Measurements from ENCODE around the gene CEACAM3. TPM values are rescaled to one million over a fixed set of nuclear protein-coding genes. Genes with fewer than 3 reads are reported as not detected.

Gene CEACAM3
- polyA plus RNA-seq, 2 of the 4 experiments (the other 2 are of a cell fraction): not detected

- FAIRE-seq (no peak), ATAC-seq (no peak), DNase-seq (ENCODE audit: low read depth in 1 of 2, low spot score in 1 of 2) (no peak)
- ChIA-PET POLR2A (interaction anchor here (1.6 to 3.5 kb wide), 2 partner anchors 11 to 14 kb away, joined by 3 to 17 read pairs; partner anchors contain the start of gene RPS19), CTCF (interaction anchor here (0.6 to 16.4 kb wide), 9 partner anchors 10 to 401 kb away, joined by 3 to 243 read pairs (median 8); partner anchors contain the start of gene RPS19)
- Histone ChIP-seq H3K4me2 (no peak overlapping the region), H3K4me1 (no peaks in the 10 kb centered on the region), H3K4me3 (no peak overlapping the region), H3K27ac (no peak overlapping the region), H3K9me3 (no peaks in the 10 kb centered on the region)
- no peak for TF ChIP-seq POLR2AphosphoS2 (conservative IDR thresholded peaks at IDR 0.05; ENCODE audit: low read length)
- no peak for TF ChIP-seq PBX3 (IDR thresholded peaks at IDR 0.05)
- TF ChIP-seq FOXS1 (CRISPR knock-in tag; IDR thresholded peaks at IDR 0.05): no peak
- TF ChIP-seq NPAS2 (CRISPR knock-in tag; IDR thresholded peaks at IDR 0.05; ENCODE audit: borderline replicate concordance): no peak
- no peak for TF ChIP-seq RCOR1 (IDR thresholded peaks at IDR 0.05; ENCODE audit: low read depth, low read length)
- TF ChIP-seq BCL3 (IDR thresholded peaks at IDR 0.05): no peak
- no peak for TF ChIP-seq HDAC2 (IDR thresholded peaks at IDR 0.05)
- TF ChIP-seq, protein P1, sequence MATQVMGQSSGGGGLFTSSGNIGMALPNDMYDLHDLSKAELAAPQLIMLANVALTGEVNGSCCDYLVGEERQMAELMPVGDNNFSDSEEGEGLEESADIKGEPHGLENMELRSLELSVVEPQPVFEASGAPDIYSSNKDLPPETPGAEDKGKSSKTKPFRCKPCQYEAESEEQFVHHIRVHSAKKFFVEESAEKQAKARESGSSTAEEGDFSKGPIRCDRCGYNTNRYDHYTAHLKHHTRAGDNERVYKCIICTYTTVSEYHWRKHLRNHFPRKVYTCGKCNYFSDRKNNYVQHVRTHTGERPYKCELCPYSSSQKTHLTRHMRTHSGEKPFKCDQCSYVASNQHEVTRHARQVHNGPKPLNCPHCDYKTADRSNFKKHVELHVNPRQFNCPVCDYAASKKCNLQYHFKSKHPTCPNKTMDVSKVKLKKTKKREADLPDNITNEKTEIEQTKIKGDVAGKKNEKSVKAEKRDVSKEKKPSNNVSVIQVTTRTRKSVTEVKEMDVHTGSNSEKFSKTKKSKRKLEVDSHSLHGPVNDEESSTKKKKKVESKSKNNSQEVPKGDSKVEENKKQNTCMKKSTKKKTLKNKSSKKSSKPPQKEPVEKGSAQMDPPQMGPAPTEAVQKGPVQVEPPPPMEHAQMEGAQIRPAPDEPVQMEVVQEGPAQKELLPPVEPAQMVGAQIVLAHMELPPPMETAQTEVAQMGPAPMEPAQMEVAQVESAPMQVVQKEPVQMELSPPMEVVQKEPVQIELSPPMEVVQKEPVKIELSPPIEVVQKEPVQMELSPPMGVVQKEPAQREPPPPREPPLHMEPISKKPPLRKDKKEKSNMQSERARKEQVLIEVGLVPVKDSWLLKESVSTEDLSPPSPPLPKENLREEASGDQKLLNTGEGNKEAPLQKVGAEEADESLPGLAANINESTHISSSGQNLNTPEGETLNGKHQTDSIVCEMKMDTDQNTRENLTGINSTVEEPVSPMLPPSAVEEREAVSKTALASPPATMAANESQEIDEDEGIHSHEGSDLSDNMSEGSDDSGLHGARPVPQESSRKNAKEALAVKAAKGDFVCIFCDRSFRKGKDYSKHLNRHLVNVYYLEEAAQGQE (IDR thresholded peaks at IDR 0.05): no peak
- TF ChIP-seq FOSB (CRISPR knock-in tag; IDR thresholded peaks at IDR 0.05): no peak
- 54% methylated on average over 2 of the region's 2 CpGs for WGBS (ENCODE audit: missing lambda C conversion rate)
Observed at GRCh38 chr19:41849067-41849466, 52.7 kb downstream of the CEACAM3 start.

- ChIA-PET POLR2A (interaction anchor here (0.6 to 3.5 kb wide), 3 partner anchors 9 to 15 kb away, joined by 3 to 17 read pairs (median 10); partner anchors contain the start of gene RPS19), CTCF (interaction anchor here (0.6 to 16.4 kb wide), 12 partner anchors 8 to 1479 kb away, joined by 3 to 243 read pairs (median 4); partner anchors contain the start of genes CEACAM6 and RPS19)
- DNase-seq (ENCODE audit: low read depth in 1 of 2, low spot score in 1 of 2) (no peak), ATAC-seq (no peak), FAIRE-seq (no peak)
- WGBS (ENCODE audit: missing lambda C conversion rate): 17% methylated on average over 5 of the region's 5 CpGs
- no peak overlapping the region for H3K27ac ChIP-seq
- no peak overlapping the region for H3K4me2 ChIP-seq
- TF ChIP-seq EP300 (IDR thresholded peaks at IDR 0.05) (no peak), BHLHE40 (IDR thresholded peaks at IDR 0.05; ENCODE audit: low read depth, low read length) (no peak), MAX (IDR thresholded peaks at IDR 0.05) (no peak), BCL3 (IDR thresholded peaks at IDR 0.05) (no peak), KDM1A (IDR thresholded peaks at IDR 0.05; ENCODE audit: low read depth) (no peak), ELK1 (IDR thresholded peaks at IDR 0.05; ENCODE audit: low read depth, low read length) (no peak), EHF (CRISPR knock-in tag; IDR thresholded peaks at IDR 0.05) (no peak), JUN (IDR thresholded peaks at IDR 0.05) (no peak), JUNB (IDR thresholded peaks at IDR 0.05) (no peak), HOXB13 (CRISPR knock-in tag; IDR thresholded peaks at IDR 0.05; ENCODE audit: low read depth) (no peak), HDAC2 (IDR thresholded peaks at IDR 0.05) (no peak), NR3C1 (IDR thresholded peaks at IDR 0.05) (no peak), ZNF302 (CRISPR knock-in tag; IDR thresholded peaks at IDR 0.05) (no peak)
- no peaks in the 10 kb centered on the region for H3K4me1 ChIP-seq
- no peak overlapping the region for H3K4me3 ChIP-seq
- no peaks in the 10 kb centered on the region for H3K9me3 ChIP-seq
Observed at GRCh38 chr19:41850381-41850780, 54.0 kb downstream of the CEACAM3 start.

Data from A549 (cell line).